GM21717 (cell line): ENCODE data around the gene COG2.
"Not testable (repeated sequence)": the region's sequence is repeated elsewhere in the genome, so short reads cannot be mapped to it uniquely, and the experiment has no call there.

Source experiments
- ATAC-seq: cut with Tn5 transposase; IDR thresholded peaks from one replicate; pipeline ENCODE4 v1.9.1; 2021; ENCODE audit warnings: mild to moderate bottlenecking, moderate library complexity; ENCODE audit not compliant: unreplicated experiment

The COG2 gene

GRCh38 chr1:230642263-230642959, at the start of gene COG2:
TSS of gene COG2 (plus strand) at chr1:230642481. CDS start at chr1:230642607, 126 bp downstream.
- ATAC-seq = peak; percentile 96

GRCh38 chr1:230592848-230593414, 49.4 kb upstream of the COG2 start:
- no peak for ATAC-seq

GRCh38 chr1:230594214-230594773, 48.0 kb upstream of the COG2 start:
- ATAC-seq = no peak

DNA sequence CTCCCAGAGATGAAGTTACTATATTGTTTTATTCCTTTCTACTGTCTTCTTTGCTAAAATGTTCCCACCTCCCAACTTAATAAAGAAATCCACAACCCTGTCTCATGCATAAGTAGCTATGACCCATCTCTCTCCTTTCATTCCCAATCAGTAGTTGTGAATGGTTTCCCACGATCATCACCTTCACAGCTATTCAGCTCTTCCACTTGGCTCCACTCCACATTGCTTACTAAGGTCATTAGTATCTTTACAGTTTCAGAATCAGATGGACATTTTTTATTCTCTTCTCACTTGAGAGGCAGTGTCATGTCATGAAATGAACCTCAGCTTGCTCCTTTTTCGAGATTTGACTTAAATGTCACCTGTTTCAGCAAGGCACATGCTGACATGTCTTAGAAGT, 47.1 kb upstream of the COG2 start:
- no peak for ATAC-seq

DNA sequence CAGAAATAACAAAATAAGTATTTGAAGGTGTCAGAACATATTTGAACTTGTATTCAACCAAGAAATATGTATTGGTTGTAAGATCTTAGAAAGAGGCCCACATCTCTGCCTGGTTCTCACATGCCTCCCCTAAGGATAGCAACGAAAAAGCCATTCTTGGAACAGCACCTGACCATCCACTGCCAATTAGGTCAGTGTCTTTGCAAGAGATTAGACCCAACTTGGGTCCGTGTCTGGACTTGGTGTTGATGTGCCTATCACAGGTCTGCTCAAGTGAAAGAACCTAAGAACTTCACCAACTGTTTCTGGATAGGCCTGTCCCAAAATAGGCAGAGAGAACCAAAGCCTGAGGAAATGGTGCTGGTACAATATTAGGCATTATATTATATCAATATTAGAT, 46.0 kb upstream of the COG2 start:
- ATAC-seq = no peak

- no peak for ATAC-seq
These were observed 43.5 kb upstream of the COG2 start for GRCh38 chr1:230598745-230599144.

DNA sequence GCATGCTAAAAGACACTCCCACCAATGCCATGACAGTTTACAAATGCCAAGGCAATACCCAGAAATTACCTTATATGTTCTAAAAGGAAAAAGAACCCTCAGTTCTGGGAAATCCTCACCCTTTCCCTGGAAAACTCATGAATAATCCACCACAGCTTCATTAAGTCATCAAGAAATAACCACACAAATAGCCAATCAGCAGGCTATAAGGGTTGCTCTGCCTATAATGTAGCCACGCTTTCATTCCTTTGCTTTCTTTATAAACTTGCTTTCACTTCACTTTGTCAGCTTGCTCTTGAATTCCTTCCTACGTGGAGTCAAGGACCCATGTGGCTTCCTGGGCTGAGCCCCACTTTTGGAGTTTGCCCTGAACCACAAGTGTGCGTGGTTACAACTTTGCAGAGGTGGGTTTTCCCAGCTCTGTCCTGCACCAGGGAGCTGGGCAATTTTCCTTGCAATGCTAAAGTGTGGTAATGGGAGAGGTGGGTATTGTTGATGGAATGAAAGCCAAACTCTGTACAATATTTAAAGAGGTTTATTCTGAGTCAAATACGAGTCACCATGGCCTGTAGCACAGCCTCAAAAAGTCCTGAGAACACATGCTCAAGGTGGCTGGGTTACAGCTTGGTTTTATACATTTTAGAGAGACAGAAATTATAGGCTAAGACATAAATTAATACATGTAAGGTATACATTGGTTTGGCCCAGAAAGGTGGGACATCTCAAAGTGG, 42.2 kb upstream of the COG2 start:
- ATAC-seq = no peak

- ATAC-seq = not testable (repeated sequence)
These were observed 41.5 kb upstream of the COG2 start for GRCh38 chr1:230600657-230601400.

DNA sequence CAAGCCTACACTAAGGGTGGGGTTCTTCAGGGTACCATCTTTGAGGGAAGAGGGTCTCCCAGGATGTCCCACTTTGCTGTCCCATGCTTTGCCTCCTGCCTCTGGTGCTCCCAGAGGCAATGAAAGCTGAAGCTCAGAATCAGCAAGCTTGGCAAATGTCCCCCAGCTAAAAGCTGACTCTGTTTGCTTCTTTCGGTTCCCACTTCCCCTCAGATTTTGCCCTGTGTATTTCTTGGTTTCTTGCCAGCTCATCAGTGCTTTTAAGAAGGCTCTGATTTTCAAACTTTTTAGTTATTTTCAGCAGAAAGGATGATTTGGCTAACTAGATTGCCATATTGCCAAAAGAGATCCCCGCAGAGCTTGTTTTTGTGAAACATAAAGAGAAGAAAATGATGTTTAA, 33.1 kb upstream of the COG2 start:
- ATAC-seq = no peak

DNA sequence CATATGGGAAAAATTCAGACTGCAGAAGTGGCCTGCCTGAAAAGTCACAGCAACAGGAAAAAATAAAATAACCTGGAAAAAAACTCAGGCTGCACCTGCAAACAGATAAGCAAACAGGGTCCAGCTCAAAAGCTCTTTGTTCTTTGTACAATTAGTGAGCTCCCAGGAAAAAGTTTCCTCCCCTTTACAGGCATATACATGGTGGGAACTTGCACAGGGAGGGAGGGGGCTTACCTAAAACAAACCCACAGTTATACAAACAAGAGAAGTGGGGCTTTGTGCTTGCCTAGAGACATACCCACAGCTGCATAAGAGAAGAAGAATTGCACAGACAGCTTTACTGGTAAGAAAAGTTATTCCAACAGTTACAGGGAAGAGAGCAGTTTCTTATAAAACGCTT, 31.7 kb upstream of the COG2 start:
- no peak for ATAC-seq

DNA sequence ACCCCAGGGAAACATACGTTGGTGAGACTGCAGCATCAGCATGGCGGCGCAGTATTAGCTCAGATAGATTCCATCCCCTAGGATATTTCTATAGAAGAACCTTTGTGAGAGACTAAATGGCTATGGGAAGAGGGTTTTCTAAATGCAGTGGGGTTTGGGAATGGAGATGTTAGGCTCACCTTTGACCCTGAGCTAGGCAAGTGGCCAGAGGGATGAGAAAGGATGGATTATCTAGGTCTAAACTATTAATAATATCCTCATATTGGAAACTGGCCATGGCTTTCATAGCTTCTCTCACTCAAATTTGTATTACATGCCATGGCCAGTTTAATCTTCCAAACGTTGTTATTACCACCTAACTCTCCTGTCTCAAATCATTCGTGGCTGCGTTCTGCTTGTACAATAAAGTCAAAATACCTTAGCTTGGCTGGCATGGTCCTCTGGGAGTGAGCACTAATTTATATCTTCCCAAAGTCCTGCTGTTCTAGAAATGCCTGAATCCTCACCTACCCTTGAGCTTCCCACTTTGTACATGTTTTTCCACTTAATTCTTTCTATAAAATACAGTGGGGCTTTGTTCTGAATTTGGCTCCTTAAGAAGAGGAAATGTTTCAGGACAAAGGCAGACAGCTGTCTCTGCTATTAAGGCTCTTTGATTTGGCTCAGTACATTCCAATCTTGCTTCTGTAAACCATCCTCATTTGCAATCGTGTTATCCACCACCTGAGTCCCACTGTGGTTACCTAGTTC, 31.0 kb upstream of the COG2 start:
- no peak for ATAC-seq

GRCh38 chr1:230611878-230612235, 30.4 kb upstream of the COG2 start:
- ATAC-seq = no peak

DNA sequence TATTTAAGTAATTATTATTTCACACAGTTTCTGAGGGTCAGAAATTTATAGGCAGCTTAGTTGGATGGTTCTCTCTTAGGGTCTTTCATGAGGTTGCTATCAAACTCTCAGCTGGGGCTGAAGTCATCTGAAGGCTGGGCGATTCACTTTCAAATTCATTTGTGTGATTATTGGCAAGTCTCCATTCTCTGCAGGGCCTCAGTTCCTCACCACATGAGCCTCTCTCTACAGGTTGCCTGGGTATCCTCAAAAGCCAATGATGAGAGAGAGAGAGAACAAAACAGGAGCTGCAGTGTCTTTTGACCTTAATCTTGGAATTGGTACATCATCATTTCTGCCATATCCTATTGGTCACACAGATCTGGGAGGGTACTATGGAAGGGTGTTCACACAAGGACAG, 29.6 kb upstream of the COG2 start:
- no peak for ATAC-seq

GRCh38 chr1:230614121-230614520, 28.2 kb upstream of the COG2 start:
- ATAC-seq = no peak

DNA sequence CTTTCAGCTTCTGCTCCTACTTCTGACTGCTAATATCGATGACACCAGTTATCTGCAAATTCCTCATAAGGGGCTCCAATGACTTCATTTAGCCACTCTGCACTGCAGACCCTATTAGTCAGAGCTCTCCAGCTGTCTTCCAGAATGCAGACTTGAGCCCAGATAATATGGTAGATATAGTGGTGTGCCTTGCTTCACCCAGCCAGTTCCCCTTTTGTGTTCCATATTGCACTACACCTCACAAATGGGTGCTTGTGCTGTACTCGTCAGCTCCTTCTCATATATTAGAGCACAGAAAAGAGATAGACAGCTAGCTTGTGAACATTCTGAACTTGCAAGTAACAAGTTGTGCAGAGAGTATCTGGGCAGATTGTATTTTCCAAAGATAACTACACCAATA, 23.7 kb upstream of the COG2 start:
- ATAC-seq = no peak

DNA sequence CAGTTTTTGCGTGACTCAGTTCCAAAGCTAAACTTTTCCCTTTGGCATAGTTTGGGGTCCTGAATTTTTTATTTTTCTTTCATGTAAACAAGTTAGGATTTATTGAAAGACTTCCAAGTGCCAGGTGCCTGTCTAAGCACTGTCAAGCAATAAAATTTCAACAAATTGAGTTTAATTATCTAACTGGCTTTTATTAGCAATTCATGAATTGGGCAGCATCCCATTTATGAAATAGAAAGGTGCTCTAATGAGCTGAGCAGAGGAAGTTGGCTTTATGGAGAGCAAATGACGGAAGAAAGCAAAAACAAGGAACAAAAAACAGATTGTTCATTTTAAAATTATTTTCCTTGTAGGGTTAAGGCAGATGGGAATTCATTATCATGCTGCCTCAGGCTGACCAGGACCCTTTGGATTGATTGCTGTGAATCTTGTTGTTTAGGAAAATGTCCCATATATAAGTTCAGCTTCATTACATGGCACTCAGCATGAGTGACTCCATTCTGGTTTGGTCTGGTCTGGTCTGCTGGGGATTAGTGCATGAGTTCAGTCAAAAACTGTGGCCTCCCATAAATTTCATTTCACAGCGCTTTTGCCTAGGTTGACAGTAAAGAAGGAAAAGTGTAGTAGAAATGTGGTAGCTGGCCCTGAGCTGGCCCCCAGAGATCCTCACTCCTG, 21.5 kb upstream of the COG2 start:
- ATAC-seq = no peak

DNA sequence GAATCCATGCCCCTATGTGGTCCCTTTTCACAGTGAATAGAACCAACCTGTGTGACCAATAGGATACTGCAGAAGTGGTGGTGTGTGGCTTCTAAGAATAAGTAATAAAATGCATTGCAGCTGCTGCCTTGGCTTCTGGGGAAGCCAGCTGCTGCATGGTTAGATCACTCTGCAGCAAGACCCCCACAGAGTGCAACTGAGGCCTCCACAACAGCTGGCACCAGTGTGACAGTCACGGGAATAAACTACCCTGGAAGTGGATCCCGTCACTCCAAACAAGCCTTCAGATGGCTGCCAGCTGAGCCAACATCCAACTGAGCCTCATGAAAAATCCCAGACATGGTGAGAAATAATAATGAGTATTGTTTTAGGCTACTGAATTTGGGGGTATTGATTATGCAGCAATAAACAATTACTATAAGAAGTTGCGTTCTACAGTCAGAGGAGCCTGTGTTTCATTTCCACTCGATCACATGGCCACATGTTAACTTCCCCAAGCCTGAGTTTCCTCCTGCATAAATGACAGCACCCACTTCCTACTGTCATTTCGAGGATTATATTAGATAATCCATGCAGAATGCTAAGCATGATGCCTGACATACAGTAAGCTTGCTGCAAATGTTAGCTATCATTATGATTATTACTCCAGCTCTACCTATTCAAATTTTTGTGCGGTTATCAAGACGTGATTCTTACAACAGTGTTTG, 20.8 kb upstream of the COG2 start:
- no peak for ATAC-seq

GRCh38 chr1:230622151-230622550, 20.1 kb upstream of the COG2 start:
- no peak for ATAC-seq

GRCh38 chr1:230624097-230624713, 18.1 kb upstream of the COG2 start:
- no peak for ATAC-seq
